Activated CD8-positive, alpha-beta memory T cell treated with anti-CD3 and anti-CD28 coated beads for 1 hour (primary cell): Measurements from ENCODE around the gene IDH1.
"Not testable (repeated sequence)": the region's sequence is repeated elsewhere in the genome, so short reads cannot be mapped to it uniquely, and the experiment has no call there.

Source experiments
- DNase-seq, 2 donors: peaks; one replicate each; pipeline ENCODE4 v3.0.0-alpha.2; 2020; ENCODE audit warnings: low read depth in 1 of 2; ENCODE audit errors: extremely low read depth in 1 of 2

Gene IDH1

GRCh38 chr2:208254871-208255556, at the start of gene IDH1:
IDH1 (minus strand) TSS chr2:208255071; CDS start chr2:208251551, 3,520 bp downstream.
- peak; percentile 85 to 95 for DNase-seq

GRCh38 chr2:208304157-208304556, 49.3 kb upstream of the IDH1 start:
- no peak for DNase-seq

GRCh38 chr2:208300847-208301618, 46.2 kb upstream of the IDH1 start:
- DNase-seq, result no peak

- DNase-seq, result no peak
These were observed 43.1 kb upstream of the IDH1 start for GRCh38 chr2:208297961-208298360.

- DNase-seq, result no peak
These were observed 41.7 kb upstream of the IDH1 start for GRCh38 chr2:208296610-208297009.

- no peak for DNase-seq
These were observed 41.0 kb upstream of the IDH1 start for GRCh38 chr2:208295834-208296233.

- no peak for DNase-seq
These were observed 39.7 kb upstream of the IDH1 start for GRCh38 chr2:208294482-208295024.

GRCh38 chr2:208285853-208286252, 31.0 kb upstream of the IDH1 start:
- no peak for DNase-seq

- no peak for DNase-seq
These were observed 26.1 kb upstream of the IDH1 start for GRCh38 chr2:208280933-208281332.

- DNase-seq, result no peak
These were observed 25.4 kb upstream of the IDH1 start for GRCh38 chr2:208280234-208280633.

- DNase-seq, result no peak
These were observed 24.4 kb upstream of the IDH1 start for GRCh38 chr2:208279236-208279635.

- no peak for DNase-seq
These were observed 23.7 kb upstream of the IDH1 start for GRCh38 chr2:208278549-208278948.

- no peak for DNase-seq
These were observed 19.9 kb upstream of the IDH1 start for GRCh38 chr2:208274748-208275147.

GRCh38 chr2:208269091-208269490, 14.2 kb upstream of the IDH1 start:
- no peak for DNase-seq

- DNase-seq, result no peak
These were observed 13.5 kb upstream of the IDH1 start for GRCh38 chr2:208268156-208268952.

GRCh38 chr2:208267526-208267925, 12.7 kb upstream of the IDH1 start:
- not testable (repeated sequence) for DNase-seq

- no peak for DNase-seq
These were observed 12.1 kb upstream of the IDH1 start for GRCh38 chr2:208266936-208267335.

GRCh38 chr2:208266553-208266893, 11.7 kb upstream of the IDH1 start:
- DNase-seq, result no peak

GRCh38 chr2:208265801-208266552, 11.1 kb upstream of the IDH1 start, which contains the start of gene PIKFYVE:
PIKFYVE (plus strand) TSS chr2:208266255; CDS start chr2:208271520, 5,265 bp downstream.
- peak; percentile 66 to 77 for DNase-seq

GRCh38 chr2:208265371-208265800, 10.5 kb upstream of the IDH1 start:
- DNase-seq, result peak in 1 of 2 donors; percentile 26
